Left cardiac atrium (tissue), 4 donors: ENCODE data around the gene SLC25A12. TPM values are rescaled to one million over a fixed set of nuclear protein-coding genes. Genes with fewer than 3 reads are reported as not detected.
"Not testable (repeated sequence)": the region's sequence is repeated elsewhere in the genome, so short reads cannot be mapped to it uniquely, and the experiment has no call there.

Experiments
- ATAC-seq, 2 donors: fragments of 200-7000 bp; cut with Tn5 transposase; one replicate each; pipeline ENCODE4 v1.9.1; 2020; ENCODE audit warnings: mild to moderate bottlenecking in 2 of 2, moderate library complexity in 2 of 2
- DNase-seq: peaks from one replicate; pipeline ENCODE4 v3.0.0-alpha.2; 2020
- intact Hi-C, 2 donors: fragments of 100-400 bp; cut with DNase I; formaldehyde crosslinking; loops; one replicate each; pipeline versions ENCODE4 v1.14.1 to v1.15.1; 2022 to 2023
- total RNA-seq, 2 donors: library from RNA; stranded (reverse); fragmentation: NEBNext Ultra II Directional; extraction: Animal tissue kit (Norgen Biotek cat#: 25700); gene quantifications; one replicate each; pipeline ENCODE4 v1.2.1, GENCODE V29; 2021
- donor health status: DM: no; HTN: yes; CAD: no.
- donor health status: DM: no; HTN: yes; CAD: no; lungs with severe emphysema.
- donor health status: DM: yes; HTN: yes; CAD: no.
- donor health status: Dilated cardiomyopathy.

The SLC25A12 gene
- total RNA-seq, 2 donors from 2014 or later, result 65.6 to 101 TPM

DNA sequence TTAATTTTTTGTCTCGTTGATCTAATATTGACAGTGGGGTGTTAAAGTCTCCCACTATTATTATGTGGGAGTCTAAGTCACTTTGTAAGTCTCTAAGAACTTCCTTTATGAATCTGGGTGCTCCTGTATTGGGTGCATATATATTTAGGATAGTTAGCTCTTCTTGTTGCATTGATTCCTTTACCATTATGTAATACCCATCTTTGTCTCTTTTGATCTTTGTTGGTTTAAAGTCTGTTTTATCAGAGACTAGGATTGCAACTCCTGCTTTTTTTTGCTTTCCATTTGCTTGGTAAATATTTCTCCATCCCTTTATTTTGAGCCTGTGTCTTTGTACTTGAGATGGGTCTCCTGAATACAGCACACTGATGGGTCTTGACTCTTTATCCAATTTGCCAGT is 135.3 kb downstream of the SLC25A12 start:
- DNase-seq, intact Hi-C loops, ATAC-seq: not testable (repeated sequence)

GRCh38 chr2:171754254-171754939 is 139.6 kb downstream of the SLC25A12 start:
- DNase-seq, result no peak
- intact Hi-C loops, result no loop called here
- ATAC-seq, result no peak

DNA sequence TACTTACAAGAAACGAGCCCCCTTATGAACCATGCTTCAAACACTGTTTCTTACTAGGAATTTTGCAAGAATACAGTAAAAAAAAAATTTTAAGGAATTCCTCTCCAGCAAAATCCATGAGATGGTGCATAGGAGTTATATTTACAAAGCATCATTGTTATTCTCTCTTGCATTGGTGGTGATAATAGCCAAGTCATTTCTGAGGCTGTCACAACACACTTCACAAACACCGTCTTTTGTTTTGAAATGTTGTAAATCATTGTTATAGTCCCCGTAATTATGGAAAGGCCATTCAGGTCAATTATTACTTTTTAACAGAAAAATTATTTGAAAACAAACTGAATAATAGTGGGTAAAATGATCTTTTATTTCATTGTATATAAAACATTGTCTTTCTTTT is 146.7 kb downstream of the SLC25A12 start:
- no peak for ATAC-seq
- intact Hi-C loops, result no loop called here

GRCh38 chr2:171745806-171746205 is 148.2 kb downstream of the SLC25A12 start:
- DNase-seq (no peak), ATAC-seq (no peak)
- intact Hi-C loops, result no loop called here

More for the DNA sequence above, 146.7 kb downstream of the SLC25A12 start:
- DNase-seq, result no peak

DNA sequence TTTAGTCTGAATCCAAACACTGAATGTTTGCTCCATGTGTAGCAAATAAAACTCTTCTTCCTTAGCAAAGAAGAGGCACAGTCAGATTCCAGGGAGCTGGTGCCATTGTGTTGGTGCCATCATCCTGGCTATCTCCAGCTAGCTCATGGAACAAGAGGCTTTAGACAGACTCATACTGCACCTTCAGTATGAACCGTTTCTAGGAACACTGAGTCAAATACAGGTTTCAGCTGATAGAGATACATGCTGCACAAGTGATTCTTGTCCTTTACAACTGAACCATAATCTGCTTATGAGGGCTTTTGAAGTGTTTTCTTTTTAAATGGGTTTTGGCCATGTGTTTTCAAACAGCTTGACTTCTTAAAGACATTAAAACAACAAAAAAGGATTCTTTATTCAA is 148.9 kb downstream of the SLC25A12 start:
- ATAC-seq, result no peak
- intact Hi-C loops, result no loop called here
- no peak for DNase-seq

DNA sequence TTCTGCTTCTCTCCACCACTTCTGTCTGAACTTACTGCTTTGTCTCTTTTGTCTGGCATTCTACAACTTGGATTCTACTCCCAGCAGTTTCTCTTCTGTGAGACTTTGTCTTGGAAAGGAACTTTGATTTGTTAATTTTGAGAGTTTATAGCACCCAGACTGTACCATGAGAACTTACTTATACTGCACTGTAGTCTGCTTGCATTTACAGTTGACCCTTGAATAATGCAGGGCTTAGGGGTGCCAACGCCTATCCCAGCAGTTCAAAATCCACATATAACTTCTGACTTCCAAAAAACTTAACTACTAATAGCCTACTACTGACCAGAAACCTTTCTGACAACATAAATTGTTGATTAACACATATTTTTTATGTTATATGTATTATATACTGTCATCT is 151.3 kb downstream of the SLC25A12 start:
- intact Hi-C loops, result no loop called here
- ATAC-seq, result no peak
- DNase-seq, result no peak

DNA sequence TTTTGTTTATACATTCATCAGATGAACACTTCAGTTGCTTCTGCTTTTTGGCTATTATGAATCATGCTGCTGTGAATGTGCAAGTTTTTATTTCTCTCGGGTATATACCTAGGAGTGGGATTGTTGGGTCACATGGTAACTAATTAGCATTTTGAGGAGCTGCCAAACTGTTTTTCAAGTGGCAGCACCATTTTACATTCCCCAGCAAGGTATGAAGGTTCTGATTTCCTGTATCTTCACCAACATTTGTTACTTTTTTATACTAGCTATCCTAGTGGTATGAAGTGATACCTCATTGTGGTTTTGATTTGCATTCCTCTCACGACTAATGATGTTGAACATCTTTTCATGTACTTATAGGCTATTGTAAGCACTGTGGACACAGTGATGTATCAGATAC is 152.9 kb downstream of the SLC25A12 start:
- DNase-seq (no peak), ATAC-seq (no peak)
- intact Hi-C loops, result no loop called here

GRCh38 chr2:171735991-171736710 is 157.9 kb downstream of the SLC25A12 start:
- intact Hi-C loops, result no loop called here
- ATAC-seq (no peak), DNase-seq (no peak)

Other genes starting within 250 kb of the SLC25A12 start
- gene DYNC1I2, start 206.8 kb downstream of the SLC25A12 start, total RNA-seq, result 10 to 100 TPM; 58.6 to 59.9 TPM
- gene HAT1, start 28.2 kb upstream of the SLC25A12 start, total RNA-seq, result 10 to 100 TPM; 32.2 to 37.4 TPM
- 1 to 10 TPM; 3.4 to 5.4 TPM for gene METAP1D, start 105.7 kb upstream of the SLC25A12 start, total RNA-seq
- under 1 TPM; 0.15 to 0.16 TPM for gene DLX1, start 191.3 kb upstream of the SLC25A12 start, total RNA-seq
- not detected for gene DLX2, start 208.7 kb upstream of the SLC25A12 start, total RNA-seq